ENCODE data around the gene AGAP9.
"Not testable (repeated sequence)": the region's sequence is repeated elsewhere in the genome, so short reads cannot be mapped to it uniquely, and the experiment has no call there.

The AGAP9 gene

DNA sequence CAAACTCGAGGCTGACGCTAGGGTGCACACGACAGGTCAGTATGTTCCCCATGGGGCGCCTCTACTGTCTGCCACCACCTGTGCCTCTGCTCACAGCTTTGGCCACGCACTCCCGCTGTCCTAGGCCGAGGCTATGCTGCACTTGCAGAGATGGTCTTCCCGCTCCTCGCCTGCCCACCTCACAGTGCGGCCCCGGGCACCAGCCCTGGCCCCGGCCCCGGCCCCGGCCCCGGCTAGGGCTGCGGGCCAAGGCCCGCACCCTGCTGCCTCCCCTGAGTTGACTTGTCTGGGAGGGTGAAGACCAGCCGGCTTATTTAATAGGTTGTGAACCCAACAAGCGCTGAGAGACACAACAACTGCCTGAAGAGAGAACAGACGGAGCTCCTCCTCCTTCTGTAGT, at the start of gene AGAP9:
Gene AGAP9, minus strand, starts transcription at position 164 of the 400 bp plus-strand sequence. Its CDS starts 112 bp downstream, at position 52.
- not testable (repeated sequence) for DNase-seq

- not testable (repeated sequence) for DNase-seq
Measured at GRCh38 chr10:47571138-47571912, 47.9 kb upstream of the AGAP9 start.

- not testable (repeated sequence) for DNase-seq
Measured at GRCh38 chr10:47566757-47567156, 43.3 kb upstream of the AGAP9 start.

- not testable (repeated sequence) for DNase-seq
Measured at GRCh38 chr10:47566108-47566699, 42.8 kb upstream of the AGAP9 start.

GRCh38 chr10:47565517-47565920, 42.1 kb upstream of the AGAP9 start:
- DNase-seq, result not testable (repeated sequence)

DNA sequence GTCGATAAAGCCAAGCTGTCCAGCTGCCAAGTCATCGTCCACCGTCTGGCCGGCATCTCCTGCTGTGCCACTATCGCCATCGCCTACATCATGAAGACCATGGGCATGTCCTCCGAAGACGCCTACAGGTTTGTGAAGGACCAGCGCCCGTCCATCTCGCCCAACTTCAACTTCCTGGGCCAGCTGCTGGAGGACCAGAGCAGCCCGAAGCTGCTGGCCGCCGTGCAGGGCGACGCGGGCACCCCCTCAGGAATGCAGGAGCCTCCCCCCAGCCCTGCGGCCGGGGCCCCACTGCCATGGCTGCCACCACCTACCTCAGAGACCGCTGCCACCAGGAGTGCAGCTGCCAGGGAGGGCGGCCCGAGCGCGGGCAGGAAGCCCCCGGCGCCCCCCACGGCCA, 41.5 kb upstream of the AGAP9 start:
- not testable (repeated sequence) for DNase-seq

- not testable (repeated sequence) for DNase-seq
Measured at GRCh38 chr10:47564318-47564717, 40.9 kb upstream of the AGAP9 start.

GRCh38 chr10:47560452-47560851, 37.0 kb upstream of the AGAP9 start:
- DNase-seq, result not testable (repeated sequence)

- DNase-seq, result not testable (repeated sequence)
Measured at GRCh38 chr10:47559718-47560308, 36.4 kb upstream of the AGAP9 start.

DNA sequence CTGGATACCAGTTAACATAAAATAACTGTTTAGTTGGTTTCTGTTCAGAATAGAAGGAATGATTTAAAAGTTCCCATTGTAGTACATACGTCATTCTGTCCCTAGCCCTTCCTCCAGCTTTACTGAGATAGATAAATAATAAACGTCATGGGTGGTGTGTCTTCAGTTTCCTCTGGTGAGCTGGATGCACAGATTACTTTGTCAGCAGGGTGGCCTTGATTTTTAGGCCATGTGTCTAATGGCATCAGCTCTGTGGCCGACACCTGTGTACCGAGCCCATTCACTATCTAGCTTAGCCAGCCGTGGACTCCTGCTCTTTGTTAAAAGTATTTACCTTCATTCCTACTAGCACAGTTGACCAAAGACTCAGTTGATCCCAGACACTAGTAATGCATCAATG, 34.7 kb upstream of the AGAP9 start:
- DNase-seq, result not testable (repeated sequence)

DNA sequence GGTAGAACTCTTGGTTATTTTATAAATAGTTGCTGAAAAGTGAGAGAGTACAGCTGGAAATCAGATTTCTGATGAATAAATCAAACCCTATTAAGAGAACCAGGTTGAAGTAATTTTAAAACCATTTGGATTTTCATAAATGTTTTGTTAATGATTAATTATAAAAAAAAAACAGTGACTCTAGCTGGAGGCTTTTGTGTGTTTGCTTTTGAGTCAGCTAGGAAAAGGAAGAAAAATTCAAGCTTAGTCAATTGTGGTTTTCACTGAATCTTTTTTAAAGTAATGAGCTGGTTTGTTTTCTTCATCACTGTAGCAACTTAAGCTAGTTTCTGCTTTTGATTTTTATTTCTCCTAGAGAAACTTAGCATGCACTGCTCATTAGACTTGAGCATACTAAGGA, 34.2 kb upstream of the AGAP9 start:
- not testable (repeated sequence) for DNase-seq

DNA sequence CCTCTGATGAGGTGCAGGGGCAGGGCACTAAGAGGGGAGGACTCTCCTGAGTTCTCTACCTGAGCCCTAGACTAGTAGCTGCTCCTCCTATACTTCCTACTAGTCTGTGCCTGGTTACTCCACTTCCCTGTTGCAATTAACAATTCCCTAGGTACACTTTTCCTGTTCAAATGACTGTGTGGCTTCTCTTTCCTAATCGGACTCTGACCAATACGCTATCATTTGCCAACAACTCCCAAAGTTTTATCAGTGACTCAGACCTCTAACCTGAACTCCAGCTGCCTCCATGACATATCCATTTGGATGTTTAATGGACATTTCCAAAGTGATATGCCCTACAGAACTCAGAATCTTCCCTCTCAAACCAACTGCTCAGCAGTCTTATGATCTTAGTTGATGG, 31.9 kb upstream of the AGAP9 start:
- DNase-seq, result not testable (repeated sequence)

- DNase-seq, result not testable (repeated sequence)
Measured at GRCh38 chr10:47554552-47554951, 31.1 kb upstream of the AGAP9 start.

DNA sequence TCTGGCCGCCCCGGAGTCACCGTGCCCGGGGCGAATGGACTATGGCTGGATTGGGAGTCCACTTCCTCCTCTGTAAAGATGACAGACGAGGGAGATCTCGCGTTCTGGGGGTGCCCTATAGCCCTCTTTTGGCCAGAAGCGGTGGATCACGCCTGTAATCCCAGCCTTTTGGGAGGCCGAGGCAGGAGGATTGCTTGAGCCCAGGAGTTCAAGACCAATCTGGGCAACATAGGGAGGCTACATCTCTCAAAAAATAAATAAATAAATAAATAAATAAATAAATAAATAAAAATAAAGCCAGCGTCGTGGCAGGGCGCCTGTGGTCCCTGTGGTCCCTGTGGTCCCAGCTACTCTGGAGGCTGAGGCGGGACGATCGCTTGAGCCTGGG, 30.4 kb upstream of the AGAP9 start:
- peak in 1 of 2 experiments; percentile 11 for DNase-seq

- peak; percentile 85 to 89 for DNase-seq
Measured at GRCh38 chr10:47553214-47553859, 29.9 kb upstream of the AGAP9 start.

GRCh38 chr10:47552719-47553118, 29.3 kb upstream of the AGAP9 start:
- DNase-seq, result peak; percentile 34 to 49

- DNase-seq, result not testable (repeated sequence)
Measured at GRCh38 chr10:47547286-47547685, 23.8 kb upstream of the AGAP9 start.

DNA sequence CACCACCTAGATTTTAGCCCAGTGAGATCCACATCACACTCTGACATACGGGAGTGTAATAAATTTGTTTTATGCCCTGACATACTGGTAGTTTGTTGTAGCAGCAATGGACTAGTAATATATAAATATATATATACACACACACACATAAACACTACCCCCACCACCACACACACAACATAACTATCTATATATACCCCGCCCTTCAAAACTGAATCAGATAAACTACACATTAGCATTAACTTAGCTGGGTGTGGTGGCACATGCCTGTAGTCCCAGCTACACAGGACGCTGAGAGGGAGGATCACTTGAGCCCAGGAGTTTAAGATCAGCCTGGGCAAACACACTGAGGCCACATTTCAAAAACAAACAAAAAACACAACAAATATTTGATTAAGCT, 13.0 kb upstream of the AGAP9 start:
- DNase-seq, result not testable (repeated sequence)

DNA sequence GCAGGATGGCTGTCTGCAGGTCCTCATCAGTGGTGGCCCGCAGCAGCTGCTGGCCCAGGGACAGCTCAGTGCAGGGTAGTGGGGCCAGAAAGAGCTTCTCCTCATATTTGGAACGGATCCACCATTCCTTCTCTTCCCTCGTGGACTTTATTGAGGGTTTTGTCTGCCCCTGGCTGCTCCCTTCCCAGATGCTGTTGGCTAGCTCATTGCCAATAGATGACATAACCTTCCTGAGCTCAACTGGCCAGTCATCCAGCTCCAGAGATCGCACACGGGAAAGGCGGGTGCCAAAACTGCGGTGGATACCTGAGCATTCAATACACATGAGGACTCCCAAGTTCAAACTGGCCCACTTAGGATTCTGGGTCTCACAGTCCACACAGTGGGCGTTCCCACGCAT, 21.1 kb downstream of the AGAP9 start:
- DNase-seq, result not testable (repeated sequence)

GRCh38 chr10:47494226-47494625, 29.2 kb downstream of the AGAP9 start:
- DNase-seq, result not testable (repeated sequence)

DNA sequence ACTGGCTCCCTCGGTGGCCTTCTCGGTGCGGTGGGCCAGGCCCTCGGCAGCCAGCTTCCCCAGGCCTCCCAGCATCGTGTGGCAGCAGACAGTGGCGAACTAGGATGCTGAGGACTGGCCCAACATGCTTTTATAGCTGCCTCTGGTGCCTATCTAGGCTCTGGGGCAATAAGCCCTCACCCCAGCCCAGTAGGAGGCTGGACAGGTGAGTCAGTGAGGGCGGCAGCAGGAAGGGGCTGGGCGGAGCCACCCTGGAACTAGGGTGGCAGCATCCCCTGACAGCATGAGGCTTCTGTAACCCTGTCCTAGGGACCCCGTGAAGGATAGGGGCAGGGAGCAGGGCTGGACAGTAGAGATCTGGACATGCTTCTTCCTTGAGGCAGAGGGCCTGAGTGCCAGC, 31.8 kb downstream of the AGAP9 start, which contains the start of gene FAM25G:
Gene FAM25G, minus strand, starts transcription at position 101 of the 400 bp plus-strand sequence. Its CDS starts 26 bp downstream, at position 75.
- DNase-seq, result not testable (repeated sequence)

GRCh38 chr10:47489630-47490029, 33.8 kb downstream of the AGAP9 start:
- DNase-seq, result not testable (repeated sequence)

- DNase-seq, result not testable (repeated sequence)
Measured at GRCh38 chr10:47485943-47486342, 37.5 kb downstream of the AGAP9 start.
